Testis (tissue), 3 donors: ENCODE measurements around the gene MOB1A. TPM values are rescaled to one million over a fixed set of nuclear protein-coding genes. Genes with fewer than 3 reads are reported as not detected.

Experiments
- DNase-seq: peaks from one replicate; pipeline ENCODE4 v3.0.0-alpha.2; 2019
- H3K27ac ChIP-seq, 2 donors: fragments of 200-600 bp; sonication (generic); one replicate each; pipeline ENCODE4 v1.5.1; 2019
- H3K27me3 ChIP-seq: fragments of 200-600 bp; sonication (generic); one replicate; pipeline ENCODE4 v1.5.1; 2019
- H3K36me3 ChIP-seq: fragments of 200-600 bp; sonication (generic); one replicate; pipeline ENCODE4 v1.5.1; 2017; ENCODE audit warnings: low read depth; ENCODE audit errors: missing control alignments
- H3K4me1 ChIP-seq: fragments of 200-600 bp; sonication (generic); one replicate; pipeline ENCODE4 v1.5.1; 2019
- H3K4me3 ChIP-seq, 2 donors: fragments of 200-600 bp; sonication (generic); one replicate each; pipeline ENCODE4 v1.5.1; 2017 to 2019
- H3K9me3 ChIP-seq: fragments of 200-600 bp; sonication (generic); one replicate; pipeline ENCODE4 v1.5.1; 2017
- POLR2A ChIP-seq: fragments of 450-650 bp; IDR thresholded peaks from one replicate; pipeline ENCODE4 v1.6.1; 2017; ENCODE audit warnings: antibody characterized with exemption, mild to moderate bottlenecking, moderate library complexity
- WGBS, 2 donors: methylation state at CpG; one replicate each; pipeline ENCODE4 v1.1.5; 2018; 5-methylcytosine and 5-hydroxymethylcytosine counted together
- intact Hi-C: fragments of 100-400 bp; cut with DNase I; formaldehyde crosslinking; loops from one replicate; pipeline ENCODE4 v1.15.1; 2023; ENCODE audit warnings: low total_unique reads
- polyA plus RNA-seq: library from polyadenylated mRNA; stranded (reverse); fragments of 350-450 nt; fragmentation: Illumina TruSeq; extraction: RNeasy Lipid Tissue Mini Kit (QIAGEN cat#74804); gene quantifications from one replicate; pipeline ENCODE4 v1.2.3, GENCODE V29; 2014; ENCODE audit warnings: low read depth, low replicate concordance; ENCODE audit not compliant: insufficient read depth
- total RNA-seq, 2 donors: library from RNA; depleted of rRNA; stranded (reverse); fragments of >200 nt; gene quantifications; one replicate each; pipeline ENCODE4 v1.2.3, GENCODE V29; 2016
- TF ChIP-seq, protein P1 (sequence below), 3 experiments: fragments of 450-650 bp in 2 of 3; fragments of 200-600 bp in 1 of 3; sonication (generic) in 1 of 3; IDR thresholded peaks; one replicate each; pipeline ENCODE4 v1.5.1; 2016 to 2019; ENCODE audit warnings: antibody characterized with exemption in 3 of 3, mild to moderate bottlenecking in 2 of 3, moderate library complexity in 1 of 3

Gene MOB1A
- total and polyA plus RNA-seq, 3 donors from 2014 or later, result 66.0 to 73.9 (median 66.4) TPM

DNA sequence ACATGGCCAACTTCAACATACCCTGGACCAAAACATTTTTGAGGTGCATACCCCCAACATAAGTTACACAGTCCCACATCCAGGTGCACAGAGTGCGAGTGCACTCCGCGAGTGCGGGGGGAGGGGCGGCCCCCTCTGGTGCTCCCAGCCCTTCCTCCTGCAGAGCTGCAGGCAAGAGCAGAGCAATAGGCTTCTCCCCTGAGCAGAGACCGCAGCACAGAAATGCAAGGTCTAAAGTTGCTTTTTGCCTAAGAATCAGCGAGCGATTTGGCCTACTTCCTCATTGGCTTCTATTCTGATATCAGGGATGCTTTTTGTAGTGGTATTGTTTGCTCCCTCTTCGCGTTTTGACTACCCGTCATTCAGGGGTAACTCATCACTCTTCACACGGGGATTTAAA lies 71.6 kb downstream of the MOB1A start:
- 58 to 68% methylated on average over 12 of the region's 12 CpGs for WGBS, 2 donors
- TF ChIP-seq POLR2A, result no peak
- TF ChIP-seq, protein P1, sequence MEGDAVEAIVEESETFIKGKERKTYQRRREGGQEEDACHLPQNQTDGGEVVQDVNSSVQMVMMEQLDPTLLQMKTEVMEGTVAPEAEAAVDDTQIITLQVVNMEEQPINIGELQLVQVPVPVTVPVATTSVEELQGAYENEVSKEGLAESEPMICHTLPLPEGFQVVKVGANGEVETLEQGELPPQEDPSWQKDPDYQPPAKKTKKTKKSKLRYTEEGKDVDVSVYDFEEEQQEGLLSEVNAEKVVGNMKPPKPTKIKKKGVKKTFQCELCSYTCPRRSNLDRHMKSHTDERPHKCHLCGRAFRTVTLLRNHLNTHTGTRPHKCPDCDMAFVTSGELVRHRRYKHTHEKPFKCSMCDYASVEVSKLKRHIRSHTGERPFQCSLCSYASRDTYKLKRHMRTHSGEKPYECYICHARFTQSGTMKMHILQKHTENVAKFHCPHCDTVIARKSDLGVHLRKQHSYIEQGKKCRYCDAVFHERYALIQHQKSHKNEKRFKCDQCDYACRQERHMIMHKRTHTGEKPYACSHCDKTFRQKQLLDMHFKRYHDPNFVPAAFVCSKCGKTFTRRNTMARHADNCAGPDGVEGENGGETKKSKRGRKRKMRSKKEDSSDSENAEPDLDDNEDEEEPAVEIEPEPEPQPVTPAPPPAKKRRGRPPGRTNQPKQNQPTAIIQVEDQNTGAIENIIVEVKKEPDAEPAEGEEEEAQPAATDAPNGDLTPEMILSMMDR (IDR thresholded peaks at IDR 0.05), result no peak
- Histone ChIP-seq H3K27ac (no peak overlapping the region), H3K4me3 (no peak overlapping the region), H3K36me3 (no peaks in the 10 kb centered on the region), H3K4me1 (no peaks in the 10 kb centered on the region), H3K27me3 (no peaks in the 10 kb centered on the region), H3K9me3 (no peaks in the 10 kb centered on the region)
- DNase-seq, result no peak
- intact Hi-C loops, result loop anchor here (10.0 kb wide), 1 partner anchor 142 kb away; no protein-coding TSS in a partner anchor

DNA sequence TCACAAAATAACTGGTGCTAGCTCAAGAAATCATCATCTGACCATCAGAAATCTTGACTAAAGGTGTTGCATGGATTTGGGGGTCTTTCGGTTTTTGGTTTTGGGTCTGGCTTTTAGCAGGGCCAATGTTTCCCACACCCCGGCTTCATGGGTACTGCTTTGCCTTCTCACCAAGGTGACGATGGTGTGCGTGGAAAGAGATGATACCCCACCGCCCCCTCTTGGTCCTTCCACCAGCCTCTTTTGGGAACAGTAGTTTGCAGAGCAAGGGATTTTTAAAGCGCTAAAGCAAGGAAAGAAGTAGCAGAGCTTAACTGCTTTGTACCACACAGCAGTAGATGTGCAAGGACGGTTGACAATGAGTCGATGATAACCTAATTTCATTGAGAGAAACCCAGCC lies 73.3 kb downstream of the MOB1A start:
- DNase-seq, result no peak
- H3K4me3 ChIP-seq, result no peak overlapping the region
- H3K36me3 ChIP-seq, result no peaks in the 10 kb centered on the region
- WGBS, 2 donors, result 91 to 96% methylated on average over 8 of the region's 8 CpGs
- H3K27ac ChIP-seq, result no peak overlapping the region
- H3K27me3 ChIP-seq, result no peaks in the 10 kb centered on the region
- H3K4me1 ChIP-seq, result no peaks in the 10 kb centered on the region
- intact Hi-C loops, result loop anchor here (10.0 kb wide), 1 partner anchor 141 kb away; no protein-coding TSS in a partner anchor
- TF ChIP-seq, protein P1 (IDR thresholded peaks at IDR 0.05), result no peak
- TF ChIP-seq POLR2A, result no peak
- H3K9me3 ChIP-seq, result no peaks in the 10 kb centered on the region

DNA sequence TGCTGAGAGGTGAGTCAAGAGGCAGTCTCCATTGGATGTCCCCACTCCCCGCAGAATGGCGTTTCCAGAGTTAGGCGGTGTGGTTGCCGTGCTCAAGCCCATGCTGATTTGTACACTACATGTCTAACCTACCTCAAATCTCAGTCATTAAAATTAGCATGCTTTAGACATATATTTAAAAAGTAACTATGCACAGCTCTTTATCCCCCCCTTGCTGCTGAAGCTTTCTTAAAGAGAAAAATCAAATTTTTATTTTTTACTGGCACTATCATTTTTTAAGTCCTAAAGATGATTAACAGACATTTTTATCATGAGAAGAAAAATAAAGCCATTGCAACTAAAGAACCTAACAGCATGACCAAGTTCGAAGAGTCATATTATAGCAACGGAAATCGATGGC lies 73.8 kb downstream of the MOB1A start:
- no peak for DNase-seq
- no peak overlapping the region for H3K4me3 ChIP-seq

DNA sequence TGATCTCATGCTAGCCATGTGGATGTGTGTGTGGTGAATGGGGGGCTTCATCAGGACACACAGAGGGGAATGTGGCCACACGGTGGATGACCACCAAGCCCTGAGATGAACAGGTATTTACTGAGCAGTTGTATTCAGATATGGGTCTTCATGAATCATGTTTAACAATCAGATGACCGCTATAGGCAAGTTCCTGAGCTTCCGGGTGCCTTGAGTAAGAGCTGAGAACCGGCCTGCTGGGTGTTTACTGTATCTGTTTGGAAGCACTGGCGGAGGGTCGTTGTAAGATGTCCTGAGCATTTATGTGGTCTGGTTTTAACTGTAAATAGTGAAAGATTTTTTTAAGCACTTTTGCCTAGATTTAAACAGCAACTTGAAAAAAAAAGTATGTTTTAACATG lies 74.9 kb downstream of the MOB1A start:
- intact Hi-C loops, result loop anchor here (10.0 kb wide), 1 partner anchor 139 kb away; no protein-coding TSS in a partner anchor
- WGBS, 2 donors, result 90 to 91% methylated on average over 6 of the region's 6 CpGs
- H3K36me3 ChIP-seq, result no peaks in the 10 kb centered on the region

More for the DNA sequence above, 73.8 kb downstream of the MOB1A start:
- WGBS, 2 donors, result 93 to 96% methylated on average over 7 of the region's 7 CpGs
- intact Hi-C loops, result loop anchor here (10.0 kb wide), 1 partner anchor 140 kb away; no protein-coding TSS in a partner anchor
- Histone ChIP-seq H3K36me3 (no peaks in the 10 kb centered on the region), H3K9me3 (no peaks in the 10 kb centered on the region), H3K27ac (no peak overlapping the region), H3K4me1 (no peaks in the 10 kb centered on the region), H3K27me3 (no peaks in the 10 kb centered on the region)
- TF ChIP-seq, protein P1 (IDR thresholded peaks at IDR 0.05), result peak in 1 of 3 experiments; percentile 6
- TF ChIP-seq POLR2A, result no peak

More for the DNA sequence above, 74.9 kb downstream of the MOB1A start:
- no peak overlapping the region for H3K4me3 ChIP-seq
- H3K27me3 ChIP-seq, result no peaks in the 10 kb centered on the region
- DNase-seq, result no peak
- H3K9me3 ChIP-seq, result no peaks in the 10 kb centered on the region
- no peak for TF ChIP-seq POLR2A
- TF ChIP-seq, protein P1 (IDR thresholded peaks at IDR 0.05), result no peak
- H3K27ac ChIP-seq, result no peak overlapping the region
- no peaks in the 10 kb centered on the region for H3K4me1 ChIP-seq

Other genes with a start within 250 kb of the MOB1A start
- gene TET3, start 194.0 kb downstream of the MOB1A start, total RNA-seq, result 10 to 100 TPM in 1 of 2 donors, 1 to 10 TPM in 1; 9.7 to 12.2 TPM
- 4.3 TPM for gene TET3, start 194.0 kb downstream of the MOB1A start, polyA plus RNA-seq
- 10 to 100 TPM; 40.2 to 56.2 TPM for gene BOLA3, start 31.0 kb downstream of the MOB1A start, total RNA-seq
- 41.9 TPM for gene BOLA3, start 31.0 kb downstream of the MOB1A start, polyA plus RNA-seq
- gene MTHFD2, start 19.7 kb upstream of the MOB1A start, total RNA-seq, result 10 to 100 TPM; 19.0 to 23.2 TPM
- gene MTHFD2, start 19.7 kb upstream of the MOB1A start, polyA plus RNA-seq, result 39.3 TPM
- 100 to 1,000 TPM; 113 to 188 TPM for gene SLC4A5, start 164.5 kb upstream of the MOB1A start, total RNA-seq
- gene SLC4A5, start 164.5 kb upstream of the MOB1A start, polyA plus RNA-seq, result 40.3 TPM
- 100 to 1,000 TPM; 321 to 403 TPM for gene DCTN1, start 201.4 kb upstream of the MOB1A start, total RNA-seq
- 277 TPM for gene DCTN1, start 201.4 kb upstream of the MOB1A start, polyA plus RNA-seq
- gene C2orf81, start 242.7 kb upstream of the MOB1A start, total RNA-seq, result 10 to 100 TPM; 10.4 to 15.7 TPM
- 23.1 TPM for gene C2orf81, start 242.7 kb upstream of the MOB1A start, polyA plus RNA-seq
- gene WDR54, start 242.9 kb upstream of the MOB1A start, total RNA-seq, result 10 to 100 TPM; 27.5 to 31.7 TPM
- 90.6 TPM for gene WDR54, start 242.9 kb upstream of the MOB1A start, polyA plus RNA-seq